HepG2 (cell line): ENCODE measurements around the gene VPREB1. TPM values are rescaled to one million over a fixed set of nuclear protein-coding genes. Genes with fewer than 3 reads are reported as not detected.

Source experiments
- ATAC-seq: fragments of 200-7000 bp; cut with Tn5 transposase; 3 replicates; pipeline ENCODE4 v1.9.1; 2020; ENCODE audit warnings: mild to moderate bottlenecking, moderate library complexity
- BruUV-seq: library from RNA; stranded (reverse); fragments of 400-500 nt; replicated peaks from 2 replicates; lab custom pipeline; 2021; lab: Mats Ljungman, UMichigan
- CTCF ChIA-PET: fragments of 300-600 bp; formaldehyde crosslinking; extraction: SDS; loops from one replicate; lab custom pipeline; 2021; ENCODE audit warnings: low total read pairs, inconsistent platforms, low intra/inter-chr PET ratio; lab: Yijun Ruan, JAX
- POLR2A ChIA-PET: fragments of 350-600 bp; sonication (Branson Sonifier 250); formaldehyde crosslinking; loops from one replicate; lab custom pipeline; 2020; ENCODE audit warnings: antibody characterized with exemption, inconsistent platforms; lab: Yijun Ruan, JAX
- DNase-seq: peaks from one replicate; pipeline ENCODE4 v3.0.0-alpha.2; 2015; ENCODE audit warnings: low spot score
- FAIRE-seq: peaks from 3 replicates; lab custom pipeline; 2011; peaks lifted over from hg19 to GRCh38; lab: Jason Lieb, UNC
- H2AFZ ChIP-seq: one replicate; pipeline ENCODE4 v1.6.1; 2011; ENCODE audit warnings: low read length, inconsistent platforms
- H3K27ac ChIP-seq: fragments of 300-600 bp; 3 replicates; pipeline ENCODE4 v1.8.0; 2011; ENCODE audit warnings: mixed run types, mild to moderate bottlenecking, mixed read lengths, low read length, inconsistent platforms; ENCODE audit not compliant: insufficient read depth; ENCODE audit errors: extremely low read length
- H3K27me3 ChIP-seq, 2 experiments: fragments of 200-600 bp in 1 of 2; 2 replicates in 1 of 2; 3 replicates in 1 of 2; pipeline versions ENCODE4 v1.6.0 to v1.8.0; 2011; ENCODE audit warnings: low read length in 2 of 2, mild to moderate bottlenecking in 2 of 2, moderate library complexity in 2 of 2, inconsistent platforms in 1 of 2; ENCODE audit not compliant: insufficient read depth in 2 of 2, control insufficient read depth in 1 of 2
- H3K36me3 ChIP-seq, 2 experiments: fragments of 200-600 bp in 1 of 2; replicated peaks in 1 of 2; 2 replicates in 1 of 2; 3 replicates in 1 of 2; pipeline versions ENCODE4 v1.5.1 to v1.8.0; 2011; ENCODE audit warnings: low read length in 2 of 2, inconsistent platforms in 1 of 2; ENCODE audit not compliant: insufficient read depth in 2 of 2, control insufficient read depth in 1 of 2
- H3K4me1 ChIP-seq: 2 replicates; pipeline ENCODE4 v1.5.1; 2012; ENCODE audit warnings: low read length, inconsistent platforms; ENCODE audit not compliant: insufficient read depth
- H3K4me2 ChIP-seq: 2 replicates; pipeline ENCODE4 v1.6.0; 2011; ENCODE audit warnings: low read depth, low read length, inconsistent platforms
- H3K4me3 ChIP-seq, 3 experiments: fragments of 200-600 bp in 1 of 3; sonication (generic), shearing (Covaris generic) in 1 of 3; replicated peaks in 1 of 3; 2 replicates each; pipeline ENCODE4 v1.5.1; 2011 to 2016; ENCODE audit warnings: low read length in 3 of 3, inconsistent platforms in 2 of 3, low read depth in 2 of 3, mild to moderate bottlenecking in 2 of 3, control low read depth in 1 of 3, mixed read lengths in 1 of 3; ENCODE audit not compliant: insufficient read depth in 1 of 3
- H3K79me2 ChIP-seq: one replicate; pipeline ENCODE4 v1.6.1; 2011; ENCODE audit warnings: low read length, inconsistent platforms; ENCODE audit not compliant: insufficient read depth
- H3K9ac ChIP-seq: 2 replicates; pipeline ENCODE4 v1.6.0; 2011; ENCODE audit warnings: mild to moderate bottlenecking, low read depth, low read length, inconsistent platforms; ENCODE audit not compliant: insufficient read depth
- H3K9me3 ChIP-seq: 2 replicates; pipeline ENCODE4 v1.5.1; 2012; ENCODE audit warnings: mild to moderate bottlenecking, low read length
- H4K20me1 ChIP-seq: 2 replicates; pipeline ENCODE4 v1.6.0; 2011; ENCODE audit warnings: inconsistent platforms, mild to moderate bottlenecking, low read length, moderate library complexity; ENCODE audit not compliant: insufficient read depth
- DDIT3 ChIP-seq: sonication (generic); formaldehyde crosslinking; IDR thresholded peaks from 2 replicates; pipeline ENCODE4 v1.4.0; 2020; ENCODE audit warnings: mild to moderate bottlenecking, missing genetic modification reagents
- HNF4A ChIP-seq: sonication (generic); formaldehyde crosslinking; IDR thresholded peaks from 2 replicates; pipeline ENCODE4 v1.4.0; 2020; ENCODE audit warnings: missing genetic modification reagents
- JUND ChIP-seq: sonication (generic); formaldehyde crosslinking; IDR thresholded peaks from 2 replicates; pipeline ENCODE4 v1.8.0; 2022; ENCODE audit warnings: mild to moderate bottlenecking, missing genetic modification reagents
- MAFF ChIP-seq: IDR thresholded peaks from 2 replicates; pipeline ENCODE4 v1.6.1; 2011; ENCODE audit warnings: low read depth, low read length, improper control_type of control experiment
- NR1H2 ChIP-seq: sonication (generic); formaldehyde crosslinking; IDR thresholded peaks from 2 replicates; pipeline ENCODE4 v1.8.1; 2022; ENCODE audit warnings: low read depth, missing genetic modification reagents, borderline replicate concordance
- NR2F1 ChIP-seq, 2 experiments: fragments of 450-650 bp in 1 of 2; formaldehyde crosslinking in 1 of 2; IDR thresholded peaks; 2 replicates each; pipeline versions ENCODE4 v1.5.0 to v1.6.1; 2016 to 2020; ENCODE audit warnings: mild to moderate bottlenecking in 1 of 2, missing compliant biosample characterization in 1 of 2, missing genetic modification reagents in 1 of 2, moderate library complexity in 1 of 2
- TOPORS ChIP-seq: sonication (generic); formaldehyde crosslinking; IDR thresholded peaks from 2 replicates; pipeline ENCODE4 v1.8.0; 2023; ENCODE audit warnings: mild to moderate bottlenecking, missing genetic modification reagents
- ZFP36 ChIP-seq: fragments of 150-350 bp; IDR thresholded peaks from 2 replicates; pipeline ENCODE4 v1.6.1; 2018; ENCODE audit warnings: borderline replicate concordance, low read length, low read depth; ENCODE audit not compliant: partially characterized antibody
- ZKSCAN1 ChIP-seq: fragments of 150-350 bp; IDR thresholded peaks from 2 replicates; pipeline ENCODE4 v1.6.1; 2014; ENCODE audit warnings: low read length
- ZNF3 ChIP-seq: IDR thresholded peaks from 2 replicates; pipeline ENCODE4 v1.7.0; 2017; ENCODE audit warnings: inconsistent platforms
- ZNF329 ChIP-seq: sonication (generic); formaldehyde crosslinking; IDR thresholded peaks from 2 replicates; pipeline ENCODE4 v1.9.0; 2021; ENCODE audit warnings: low read depth, mild to moderate bottlenecking, missing genetic modification reagents
- WGBS: methylation state at CpG from one replicate; pipeline ENCODE4 v1.1.6; 2017; ENCODE audit warnings: low lambda C conversion rate; 5-methylcytosine and 5-hydroxymethylcytosine counted together
- in situ Hi-C: cut with HindIII; loops from 2 replicates; pipeline ENCODE4 v1.10.0; 2017; ENCODE audit warnings: low pct_unique_long_range_greater_than_20kb; ENCODE audit not compliant: extremely low pct_ligation_motif_present
- intact Hi-C: fragments of 100-400 bp; cut with micrococcal nuclease; formaldehyde crosslinking; loops from one replicate; pipeline ENCODE4 v1.10.0; 2022; ENCODE audit not compliant: unreplicated experiment
- polyA plus RNA-seq, 8 experiments: library from polyadenylated mRNA; depleted of rRNA in 3 of 8; stranded (reverse) in 7 of 8; unstranded in 1 of 8; fragments of >200 nt; fragmentation: Illumina TruSeq in 4 of 8; extraction: Trizol in 4 of 8; gene quantifications; 2 replicates each; pipeline versions ENCODE4 v1.2.1 to v1.2.3, GENCODE V29; 2011 to 2016; ENCODE audit warnings: low read depth in 4 of 8, missing spikeins in 1 of 8, mixed read lengths in 1 of 8; ENCODE audit not compliant: insufficient read depth in 1 of 8
- total RNA-seq, 5 experiments: library from RNA; depleted of rRNA; stranded (reverse); fragments of >200 nt; fragmentation: Illumina TruSeq; extraction: Trizol; gene quantifications; 2 replicates each; pipeline ENCODE4 v1.2.3, GENCODE V29; 2016; ENCODE audit warnings: low read depth in 1 of 5
- TF ChIP-seq, protein P1 (sequence below): sonication (generic); formaldehyde crosslinking; IDR thresholded peaks from 2 replicates; pipeline ENCODE4 v1.8.0; 2022; ENCODE audit warnings: missing genetic modification reagents, low read depth, mild to moderate bottlenecking, borderline replicate concordance
- TF ChIP-seq, protein P2 (sequence below): sonication (generic); formaldehyde crosslinking; IDR thresholded peaks from 2 replicates; pipeline ENCODE4 v1.4.0; 2020; ENCODE audit warnings: missing genetic modification reagents, low read depth, mild to moderate bottlenecking, borderline replicate concordance

The VPREB1 gene
- total and polyA plus RNA-seq, 2 of the 13 experiments (the other 11 are each of a cell fraction or from before 2014, with no cell fraction given): not detected

DNA sequence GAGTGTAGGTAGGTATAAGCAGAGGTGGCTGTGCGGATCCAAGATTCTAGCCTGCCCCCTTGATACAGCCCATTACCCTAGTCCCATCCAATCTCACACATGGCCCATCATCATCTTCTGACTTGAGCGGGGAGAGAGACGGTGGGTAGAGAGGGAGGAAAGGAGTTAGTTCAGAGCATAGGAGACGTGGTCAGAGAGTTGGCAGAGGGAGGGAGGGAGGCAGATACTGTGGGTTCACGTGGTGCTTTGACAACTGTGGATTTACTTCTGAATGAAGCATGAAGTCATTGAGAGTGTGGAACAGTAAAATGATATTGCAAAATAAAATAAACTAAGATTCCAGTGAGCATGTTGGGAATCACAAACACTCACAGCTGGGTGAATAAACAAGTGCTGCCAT is 31.4 kb upstream of the VPREB1 start:
- no peak overlapping the region for H3K4me3 ChIP-seq
- H3K9ac ChIP-seq: no peak overlapping the region
- POLR2A ChIA-PET: no interaction called here
- in situ Hi-C loops: loop anchor here (25.0 kb wide), 1 partner anchor 124 kb away; no protein-coding TSS in a partner anchor
- H3K36me3 ChIP-seq: no peaks in the 10 kb centered on the region
- no peak for ATAC-seq
- no peak overlapping the region for H3K4me2 ChIP-seq
- H3K9me3 ChIP-seq: no peaks in the 10 kb centered on the region
- WGBS: 48% methylated on average over 5 of the region's 5 CpGs
- H3K27ac ChIP-seq: no peak overlapping the region
- DNase-seq: no peak
- TF ChIP-seq NR1H2 (CRISPR knock-in tag) (no peak), DDIT3 (no peak), ZFP36 (no peak)
- TF ChIP-seq, protein P1, sequence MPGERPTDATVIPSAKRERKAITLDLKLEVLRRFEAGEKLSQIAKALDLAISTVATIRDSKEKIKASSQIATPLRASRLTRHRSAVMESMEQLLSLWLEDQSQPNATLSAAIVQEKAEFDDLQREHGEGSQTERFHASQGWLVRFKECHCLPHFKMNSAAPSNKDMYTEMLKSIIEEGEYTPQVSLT (CRISPR knock-in tag): no peak
- TF ChIP-seq, all 625 proteins: peak for 0
- Histone ChIP-seq H3K4me1 (peaks cover 13% of the 10 kb centered on the region), H2AFZ (no peak overlapping the region), H4K20me1 (no peaks in the 10 kb centered on the region), H3K79me2 (no peaks in the 10 kb centered on the region), H3K27me3 (peaks cover 2 to 10% of the 10 kb centered on the region in 2 experiments; a peak in 2 of 5 replicates)
- no TSS peak for BruUV-seq
- CTCF ChIA-PET: no interaction called here
- intact Hi-C loops: no loop called here
- FAIRE-seq: no peak

- ATAC-seq (peak; percentile 99), FAIRE-seq (peak; percentile 80), DNase-seq (peak; percentile 65)
- Histone ChIP-seq H3K4me2 (peak overlapping the region; percentile 8; the same call in 1 of the 2 replicates), H3K9ac (no peak overlapping the region), H3K36me3 (no peaks in the 10 kb centered on the region), H3K4me1 (peaks cover 13% of the 10 kb centered on the region), H3K9me3 (no peaks in the 10 kb centered on the region), H2AFZ (no peak overlapping the region), H3K27ac (no peak overlapping the region), H3K79me2 (no peaks in the 10 kb centered on the region), H3K27me3 (peaks cover 2 to 14% of the 10 kb centered on the region in 2 experiments; a peak in 2 of 5 replicates), H4K20me1 (no peaks in the 10 kb centered on the region), H3K4me3 (no peak overlapping the region)
- no TSS peak for BruUV-seq
- CTCF ChIA-PET: no interaction called here
- 3% methylated on average over 5 of the region's 5 CpGs for WGBS
- POLR2A ChIA-PET: no interaction called here
- intact Hi-C loops: no loop called here
- in situ Hi-C loops: loop anchor here (25.0 kb wide), 1 partner anchor 122 kb away; no protein-coding TSS in a partner anchor
- TF ChIP-seq ZNF3 (CRISPR knock-in tag): no peak
- TF ChIP-seq ZNF329 (CRISPR knock-in tag): no peak
- TF ChIP-seq NR2F1 (CRISPR knock-in tag; IDR thresholded peaks at IDR 0.05): no peak
- TF ChIP-seq TOPORS (CRISPR knock-in tag): no peak
- TF ChIP-seq ZKSCAN1: no peak
- TF ChIP-seq JUND (CRISPR knock-in tag): 0 out of 2 replicates have a peak, but pooled peaks have one; percentile 21
- peak; percentile 92 for TF ChIP-seq HNF4A
- TF ChIP-seq, protein P2, sequence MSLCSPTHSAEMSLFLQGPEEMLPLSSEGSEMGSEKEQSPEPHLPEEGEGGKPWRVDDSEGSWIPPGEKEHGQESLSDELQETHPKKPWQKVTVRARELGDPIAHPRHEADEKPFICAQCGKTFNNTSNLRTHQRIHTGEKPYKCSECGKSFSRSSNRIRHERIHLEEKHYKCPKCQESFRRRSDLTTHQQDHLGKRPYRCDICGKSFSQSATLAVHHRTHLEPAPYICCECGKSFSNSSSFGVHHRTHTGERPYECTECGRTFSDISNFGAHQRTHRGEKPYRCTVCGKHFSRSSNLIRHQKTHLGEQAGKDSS (CRISPR knock-in tag): 0 out of 2 replicates have a peak, but pooled peaks have one; percentile 22
- TF ChIP-seq MAFF: 0 out of 2 replicates have a peak, but pooled peaks have one; percentile 2
Observed at GRCh38 chr22:22214819-22215329, 29.7 kb upstream of the VPREB1 start.
